GM12891 (cell line): Measurements from ENCODE around the gene SIRPG.
"Not testable (repeated sequence)": the region's sequence is repeated elsewhere in the genome, so short reads cannot be mapped to it uniquely, and the experiment has no call there.

Source experiments
- DNase-seq: peaks from one replicate; pipeline ENCODE4 v3.0.0; 2011; ENCODE audit warnings: low spot score; ENCODE audit not compliant: insufficient read length
- FAIRE-seq: peaks from 2 replicates; lab custom pipeline; 2011; peaks lifted over from hg19 to GRCh38; lab: Jason Lieb, UNC
- PAX5 ChIP-seq: IDR thresholded peaks from 2 replicates; pipeline ENCODE4 v1.6.1; 2011; ENCODE audit warnings: low read length, moderate library complexity, mild to moderate bottlenecking; ENCODE audit not compliant: insufficient read depth, severe bottlenecking
- POLR2A ChIP-seq: IDR thresholded peaks from 2 replicates; pipeline ENCODE4 v1.6.1; 2011; ENCODE audit warnings: low read depth, low read length, control low read depth
- POLR2AphosphoS5 ChIP-seq: IDR thresholded peaks from 2 replicates; pipeline ENCODE4 v1.6.1; 2011; ENCODE audit warnings: low read depth, low read length, control low read depth
- POU2F2 ChIP-seq: IDR thresholded peaks from 2 replicates; pipeline ENCODE4 v1.6.1; 2011; ENCODE audit warnings: low read depth, mild to moderate bottlenecking, control low read depth, low read length, moderate library complexity
- SPI1 ChIP-seq: IDR thresholded peaks from 2 replicates; pipeline ENCODE4 v1.6.1; 2011; ENCODE audit warnings: low read depth, low read length, control low read depth
- TAF1 ChIP-seq: IDR thresholded peaks from 2 replicates; pipeline ENCODE4 v1.6.1; 2011; ENCODE audit warnings: low read depth, low read length, control low read depth

SIRPG gene

DNA sequence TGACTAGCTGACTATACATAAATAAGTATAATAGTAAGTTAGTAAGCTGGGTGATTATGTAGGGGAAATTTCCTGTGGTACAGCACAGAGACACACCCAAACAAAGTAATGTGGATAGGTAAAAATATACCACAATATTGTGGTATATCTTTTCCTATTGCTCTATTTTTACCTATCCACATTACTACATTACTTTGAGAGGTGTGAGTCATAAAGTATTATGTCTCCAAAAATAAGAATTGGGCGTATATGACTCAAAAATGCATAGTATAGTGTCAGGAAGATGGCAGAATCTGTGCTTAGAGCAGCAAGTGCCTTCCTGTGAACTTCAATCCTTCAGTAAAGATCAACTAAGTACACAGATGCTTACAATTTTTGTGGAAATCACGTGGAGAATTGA, 2.7 kb upstream of the SIRPG start:
- DNase-seq: no peak
- no peak for FAIRE-seq
- TF ChIP-seq POLR2A: no peak
- no peak for TF ChIP-seq SPI1
- no peak for TF ChIP-seq POLR2AphosphoS5
- no peak for TF ChIP-seq PAX5
- TF ChIP-seq POU2F2: no peak
- TF ChIP-seq TAF1: no peak

DNA sequence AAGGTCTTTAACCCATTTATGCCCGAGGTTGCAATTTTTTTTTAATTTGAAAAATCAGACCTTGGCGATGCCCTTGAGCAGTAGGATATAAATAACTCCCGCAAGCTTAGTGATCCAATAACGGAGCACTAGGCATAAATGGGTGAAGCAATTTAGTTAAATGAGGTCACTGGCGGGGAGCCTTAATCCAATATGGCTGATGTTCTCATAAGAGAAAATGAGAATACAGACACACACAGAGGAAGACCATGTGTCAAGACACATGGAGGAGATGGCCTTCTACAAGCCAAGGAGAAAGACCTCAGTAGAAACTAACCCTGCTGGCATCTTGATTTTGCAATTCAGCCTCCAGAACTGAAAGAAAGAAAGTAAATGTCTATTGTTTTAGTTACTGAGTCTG, 735 bp downstream of the SIRPG start:
- FAIRE-seq: no peak
- no peak for DNase-seq
- TF ChIP-seq POU2F2: no peak
- TF ChIP-seq PAX5: no peak
- TF ChIP-seq POLR2AphosphoS5: no peak
- no peak for TF ChIP-seq POLR2A
- TF ChIP-seq SPI1: no peak
- TF ChIP-seq TAF1: no peak

DNA sequence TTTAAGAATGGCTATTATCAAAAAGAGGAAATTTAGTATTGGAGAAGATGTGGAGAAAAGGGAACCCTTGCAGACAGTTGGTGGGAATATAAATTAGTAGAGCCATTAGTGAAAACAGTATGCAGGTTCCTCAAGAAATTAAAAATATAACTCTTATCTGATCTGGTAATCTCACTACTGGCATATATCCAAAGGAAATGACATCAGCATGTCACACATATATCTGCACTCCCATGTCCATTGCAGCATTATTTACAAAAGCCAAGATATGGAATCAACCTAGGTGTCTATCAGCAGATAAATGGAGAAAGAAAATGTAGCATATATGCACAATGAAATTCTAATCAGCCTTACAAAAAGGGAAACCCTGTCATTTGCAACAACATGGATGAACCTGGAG, 2.6 kb downstream of the SIRPG start:
- no peak for DNase-seq
- FAIRE-seq: no peak
- no peak for TF ChIP-seq POU2F2
- no peak for TF ChIP-seq TAF1
- TF ChIP-seq SPI1: no peak
- no peak for TF ChIP-seq POLR2A
- TF ChIP-seq POLR2AphosphoS5: no peak
- TF ChIP-seq PAX5: no peak

DNA sequence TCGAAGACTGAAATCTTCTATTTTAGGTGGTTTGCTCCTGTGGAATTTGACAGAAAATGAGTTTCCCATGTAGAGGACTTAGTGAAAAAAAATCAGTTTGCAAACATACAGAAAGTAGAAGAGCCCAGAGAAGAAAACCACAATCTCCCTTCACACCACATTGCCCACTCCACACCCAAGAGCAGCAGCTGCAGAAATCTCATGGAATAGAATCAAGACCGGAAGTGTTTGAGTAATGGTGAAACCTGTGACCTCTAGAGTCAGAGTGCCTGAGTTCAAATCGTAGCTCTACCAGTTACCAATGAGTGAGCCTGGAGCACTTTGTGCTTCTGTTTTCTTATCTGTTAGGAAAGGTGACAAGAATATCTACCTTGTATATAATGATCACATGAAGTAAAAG, 4.6 kb downstream of the SIRPG start:
- FAIRE-seq (no peak), DNase-seq (no peak)
- TF ChIP-seq PAX5: no peak
- no peak for TF ChIP-seq SPI1
- no peak for TF ChIP-seq POU2F2
- no peak for TF ChIP-seq POLR2AphosphoS5
- no peak for TF ChIP-seq TAF1
- TF ChIP-seq POLR2A: no peak

DNA sequence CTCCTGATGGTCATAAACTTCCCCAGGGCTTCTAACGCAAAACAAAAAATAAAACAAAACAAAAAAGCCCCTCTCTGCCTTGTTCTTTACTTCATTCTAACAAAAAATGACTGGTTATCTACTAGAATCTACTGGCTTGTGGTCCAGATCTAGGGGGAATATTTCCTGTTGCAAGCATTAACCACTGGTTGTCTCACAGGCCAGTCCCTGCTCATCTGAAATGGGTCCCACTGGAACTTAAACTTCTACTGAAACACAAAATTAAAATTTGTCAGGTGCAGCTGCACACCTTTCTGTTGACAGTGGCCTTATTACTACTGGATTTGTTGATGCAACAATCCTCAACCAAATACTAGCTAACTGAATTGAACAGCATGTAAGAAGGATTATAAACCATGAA, 5.5 kb downstream of the SIRPG start:
- no peak for DNase-seq
- FAIRE-seq: no peak
- TF ChIP-seq POLR2A: no peak
- TF ChIP-seq PAX5: no peak
- no peak for TF ChIP-seq TAF1
- TF ChIP-seq SPI1: no peak
- no peak for TF ChIP-seq POU2F2
- TF ChIP-seq POLR2AphosphoS5: no peak

DNA sequence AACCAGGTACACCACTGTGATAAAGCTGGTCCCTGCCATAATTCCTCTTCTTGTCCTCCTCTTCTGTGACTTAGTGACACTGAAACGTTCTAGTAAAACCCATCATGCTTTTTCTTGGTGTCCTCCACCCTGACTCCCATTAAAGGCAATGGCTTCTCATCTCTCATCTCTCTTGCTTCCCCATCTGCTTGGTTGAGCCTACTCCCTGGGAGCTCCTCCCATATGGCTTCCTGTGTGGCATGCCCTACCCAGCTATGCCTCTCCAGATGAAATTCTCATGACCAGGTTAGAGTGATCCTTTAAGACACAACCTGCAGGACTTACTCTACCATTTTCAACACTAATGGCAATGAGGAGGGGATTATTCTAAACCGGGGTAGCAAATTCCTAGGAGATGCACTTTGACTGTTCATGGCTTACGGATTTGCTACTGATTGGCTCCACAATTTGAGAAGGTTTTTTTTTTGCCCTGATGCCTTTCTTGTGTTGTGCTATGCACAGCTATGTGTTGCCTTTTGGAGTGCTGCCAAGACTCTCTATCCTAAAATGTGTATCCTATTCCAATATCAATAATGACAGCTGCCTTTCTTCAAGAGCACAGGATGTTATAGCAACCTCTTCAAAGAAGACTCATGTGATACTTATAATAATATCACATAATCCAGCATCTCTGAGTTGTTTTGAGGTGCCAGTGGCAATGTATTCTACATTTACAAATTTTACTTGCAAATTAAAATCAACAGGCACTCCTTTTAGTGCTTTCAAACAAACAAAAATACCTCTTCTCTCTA, 6.1 kb downstream of the SIRPG start:
- FAIRE-seq (no peak), DNase-seq (no peak)
- TF ChIP-seq PAX5 (no peak), POLR2A (no peak), TAF1 (no peak), SPI1 (no peak), POLR2AphosphoS5 (no peak), POU2F2 (no peak)

DNA sequence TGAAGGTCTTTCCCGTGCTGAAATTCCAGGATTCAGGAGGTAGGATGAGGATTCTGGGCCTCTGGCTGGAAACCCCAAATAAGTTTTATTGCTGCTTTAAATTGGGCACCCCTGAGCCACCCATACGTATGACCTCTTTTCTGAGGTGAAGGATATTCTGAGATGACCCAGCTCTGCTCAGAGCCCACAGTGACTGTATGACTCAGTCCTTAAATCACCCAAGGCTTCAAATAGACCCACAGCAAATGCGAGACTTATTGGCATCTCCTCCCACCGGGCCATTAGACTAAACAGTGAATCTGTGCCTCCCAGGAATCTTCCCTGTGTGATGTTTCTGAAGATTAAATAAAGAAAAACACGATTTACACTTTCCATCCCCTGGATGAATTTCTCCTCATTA, 9.5 kb downstream of the SIRPG start:
- TF ChIP-seq POU2F2: no peak
- no peak for TF ChIP-seq TAF1
- no peak for TF ChIP-seq SPI1
- no peak for TF ChIP-seq POLR2AphosphoS5
- no peak for TF ChIP-seq POLR2A
- TF ChIP-seq PAX5: no peak
- FAIRE-seq (no peak), DNase-seq (no peak)

DNA sequence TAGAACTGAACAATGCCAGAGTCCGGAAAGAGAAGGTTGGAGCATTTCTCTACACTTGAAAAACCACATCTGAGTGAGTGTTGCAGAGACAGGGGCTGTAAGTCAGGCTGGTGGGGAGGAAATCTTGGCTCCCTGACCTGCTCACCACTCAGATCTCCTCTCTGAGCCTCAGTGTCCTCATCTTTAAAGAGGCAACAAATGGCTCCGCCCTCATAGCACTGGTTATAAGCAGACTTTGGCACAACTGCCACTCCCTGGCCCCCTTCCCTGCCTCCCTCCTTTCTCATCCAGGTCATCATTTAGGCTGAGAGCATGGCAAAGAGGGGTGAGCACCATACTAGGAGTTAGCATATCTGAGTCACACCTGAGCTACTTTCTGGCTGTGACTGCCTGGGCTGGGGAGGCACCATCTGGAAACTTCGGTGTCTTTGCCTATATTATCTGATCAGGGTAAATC, 10.6 kb downstream of the SIRPG start:
- FAIRE-seq (no peak), DNase-seq (no peak)
- TF ChIP-seq PAX5 (no peak), POU2F2 (no peak), POLR2A (no peak), SPI1 (no peak), POLR2AphosphoS5 (no peak), TAF1 (no peak)

DNA sequence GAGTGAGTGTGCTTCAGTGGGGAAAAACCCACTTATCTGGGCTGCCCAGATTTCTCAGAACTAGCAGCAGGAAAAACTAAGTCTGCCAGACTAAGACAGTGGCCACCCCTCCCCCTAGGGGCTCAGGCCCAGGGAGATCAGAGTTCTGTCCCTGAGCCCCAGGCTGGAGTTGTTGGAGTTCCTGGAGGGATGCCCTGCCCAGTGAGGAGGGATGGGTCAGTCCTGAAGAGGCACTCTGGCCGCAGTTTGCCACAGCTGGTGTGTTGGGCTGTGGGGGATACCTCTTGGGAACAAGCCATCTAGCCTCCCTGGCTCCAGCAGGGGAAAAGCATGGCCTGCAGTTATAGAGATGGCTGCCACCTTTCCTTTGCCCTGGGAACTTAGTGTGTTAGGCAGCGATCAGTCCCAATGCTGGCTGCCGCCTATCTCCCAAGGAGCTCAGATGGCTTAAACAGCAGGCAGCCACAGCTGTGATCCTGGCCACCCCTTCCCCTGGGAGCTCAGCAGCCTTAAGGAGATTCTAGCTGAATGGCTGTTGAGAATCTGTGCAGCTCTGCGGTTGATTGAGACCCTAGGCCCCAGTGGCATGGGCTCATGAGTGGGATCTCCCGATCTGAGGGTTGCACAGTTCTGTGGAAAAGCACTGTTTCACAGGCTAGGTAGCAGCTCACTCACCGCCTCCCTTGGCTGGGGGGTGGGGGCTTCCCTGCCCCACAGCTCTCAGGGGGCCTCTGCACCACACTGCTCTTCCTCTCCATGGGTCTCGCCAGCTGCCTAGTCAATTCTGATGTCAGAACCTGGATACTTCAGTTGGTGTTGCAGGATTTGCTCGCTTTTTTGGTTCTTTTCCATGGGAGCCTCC, 13.2 kb downstream of the SIRPG start:
- no peak for TF ChIP-seq POU2F2
- no peak for TF ChIP-seq SPI1
- no peak for TF ChIP-seq POLR2A
- TF ChIP-seq TAF1: no peak
- no peak for TF ChIP-seq POLR2AphosphoS5
- no peak for TF ChIP-seq PAX5
- DNase-seq (no peak), FAIRE-seq (no peak)

DNA sequence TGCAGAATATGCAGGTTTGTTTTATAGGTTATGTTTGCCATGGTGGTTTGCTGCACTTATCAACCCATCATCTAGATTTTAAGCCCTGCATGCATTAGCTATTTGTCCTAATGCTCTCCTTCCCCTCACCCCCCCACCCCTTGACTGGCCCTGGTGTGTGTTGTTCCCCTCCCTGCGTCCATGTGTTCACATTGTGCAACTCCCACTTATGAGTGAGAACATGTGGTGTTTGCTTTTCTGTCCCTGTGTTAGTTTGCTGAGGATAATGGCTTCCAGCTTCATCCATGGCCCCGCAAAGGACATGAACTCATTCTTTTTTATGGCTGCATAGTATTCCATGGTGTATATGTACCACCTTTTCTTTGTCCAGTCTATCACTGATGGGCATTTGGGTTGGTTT, 18.9 kb downstream of the SIRPG start:
- FAIRE-seq, DNase-seq: not testable (repeated sequence)
